HG02610 (cell line): ENCODE measurements around the gene KIRREL2.
"Not testable (repeated sequence)": the region's sequence is repeated elsewhere in the genome, so short reads cannot be mapped to it uniquely, and the experiment has no call there.

Experiments used
- ATAC-seq: cut with Tn5 transposase; IDR thresholded peaks from one replicate; pipeline ENCODE4 v1.9.1; 2021; ENCODE audit warnings: mild to moderate bottlenecking, moderate library complexity; ENCODE audit not compliant: unreplicated experiment

Gene KIRREL2

DNA sequence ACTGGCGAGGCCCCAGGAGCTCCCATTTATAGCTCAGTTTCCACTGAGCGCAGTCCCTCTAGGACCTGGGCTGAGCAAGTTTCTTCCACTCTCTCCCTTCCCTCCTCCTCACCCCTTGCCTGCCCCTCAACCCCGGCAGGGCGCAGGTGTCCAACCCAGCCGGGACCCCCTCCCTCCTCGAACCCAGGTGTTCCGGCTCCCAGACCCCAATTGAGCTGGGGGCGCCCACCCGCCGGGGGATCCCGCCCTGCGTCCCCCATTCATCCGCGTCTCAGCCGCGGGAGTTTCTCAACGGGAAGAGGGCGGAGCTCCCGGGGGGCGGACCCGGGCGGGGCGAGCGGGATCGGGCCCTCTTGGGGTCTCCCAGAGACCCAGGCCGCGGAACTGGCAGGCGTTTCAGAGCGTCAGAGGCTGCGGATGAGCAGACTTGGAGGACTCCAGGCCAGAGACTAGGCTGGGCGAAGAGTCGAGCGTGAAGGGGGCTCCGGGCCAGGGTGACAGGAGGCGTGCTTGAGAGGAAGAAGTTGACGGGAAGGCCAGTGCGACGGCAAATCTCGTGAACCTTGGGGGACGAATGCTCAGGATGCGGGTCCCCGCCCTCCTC lies at the start of gene KIRREL2:
KIRREL2 (plus strand) TSS at position 366 of the 604 bp plus-strand sequence; CDS start at position 575, 209 bp downstream.
- ATAC-seq, result no peak

- no peak for ATAC-seq
Observed at GRCh38 chr19:35807633-35808032, 49.1 kb upstream of the KIRREL2 start.

GRCh38 chr19:35811317-35812219 lies 45.1 kb upstream of the KIRREL2 start:
- no peak for ATAC-seq

DNA sequence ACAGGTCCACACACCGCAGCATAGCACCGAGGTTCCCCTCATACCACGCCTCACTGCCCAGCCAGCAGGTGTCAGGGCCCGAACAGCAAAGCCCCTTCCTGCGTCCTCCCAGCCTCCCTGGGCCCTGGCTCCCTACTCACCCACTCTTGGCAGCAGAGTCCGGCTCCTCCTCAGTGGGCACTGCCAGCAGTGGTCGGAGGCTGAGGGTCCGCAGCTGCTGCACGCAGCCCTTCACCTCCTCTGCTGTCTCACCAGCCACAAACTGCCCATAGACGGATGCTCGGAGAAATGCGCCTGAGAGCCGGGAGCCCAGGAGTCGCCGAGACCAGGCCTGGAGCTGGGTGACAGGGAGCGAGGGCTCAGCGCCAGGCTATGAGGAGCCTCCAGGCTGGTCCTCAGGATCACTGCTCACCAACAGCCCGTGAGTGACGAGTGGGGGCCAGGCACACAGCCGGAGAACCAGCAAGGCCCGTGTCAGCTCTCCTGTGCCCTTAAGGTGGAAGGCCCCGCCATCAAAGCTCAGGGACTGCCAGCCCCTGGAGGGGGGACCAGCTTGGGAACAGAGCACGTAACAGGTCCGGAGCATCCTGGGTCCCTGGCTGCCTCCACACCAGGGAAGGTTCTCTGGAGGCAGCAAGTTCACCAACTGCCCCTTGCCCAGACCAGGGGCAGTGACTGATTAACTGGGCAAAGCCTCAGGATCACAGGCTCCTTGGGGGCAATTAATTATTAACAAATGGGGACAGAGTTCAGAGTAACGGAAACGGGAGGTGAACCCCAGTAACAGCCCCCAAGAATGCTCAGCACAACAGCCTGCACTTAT lies 44.3 kb upstream of the KIRREL2 start, which contains the start of gene PRODH2:
PRODH2 (minus strand) TSS at position 626 of the 823 bp plus-strand sequence; CDS start at position 586, 40 bp downstream.
- no peak for ATAC-seq

- no peak for ATAC-seq
Observed at GRCh38 chr19:35813043-35813890, 43.4 kb upstream of the KIRREL2 start.

DNA sequence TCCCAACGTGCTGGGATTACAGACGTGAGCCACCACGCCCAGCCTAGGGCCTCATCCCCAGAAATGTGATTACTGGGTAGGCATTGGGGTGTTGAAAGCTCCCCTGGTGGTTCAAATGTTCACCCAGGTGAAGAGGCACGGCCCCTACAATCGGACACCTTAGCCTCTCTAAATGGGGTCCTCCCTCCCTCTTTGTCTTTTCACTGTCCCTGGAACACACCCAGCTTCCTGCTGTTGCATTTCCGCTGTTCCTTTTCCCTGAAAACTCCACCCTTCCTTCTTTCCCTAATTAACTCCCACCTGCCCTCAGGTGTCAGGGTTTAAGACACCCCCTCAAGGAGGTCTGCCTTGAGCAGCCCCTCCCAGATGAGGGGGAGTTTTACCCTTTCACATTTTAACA lies 40.4 kb upstream of the KIRREL2 start:
- ATAC-seq, result no peak

GRCh38 chr19:35816846-35817245 lies 39.9 kb upstream of the KIRREL2 start:
- ATAC-seq, result no peak

GRCh38 chr19:35818445-35818844 lies 38.3 kb upstream of the KIRREL2 start:
- no peak for ATAC-seq

DNA sequence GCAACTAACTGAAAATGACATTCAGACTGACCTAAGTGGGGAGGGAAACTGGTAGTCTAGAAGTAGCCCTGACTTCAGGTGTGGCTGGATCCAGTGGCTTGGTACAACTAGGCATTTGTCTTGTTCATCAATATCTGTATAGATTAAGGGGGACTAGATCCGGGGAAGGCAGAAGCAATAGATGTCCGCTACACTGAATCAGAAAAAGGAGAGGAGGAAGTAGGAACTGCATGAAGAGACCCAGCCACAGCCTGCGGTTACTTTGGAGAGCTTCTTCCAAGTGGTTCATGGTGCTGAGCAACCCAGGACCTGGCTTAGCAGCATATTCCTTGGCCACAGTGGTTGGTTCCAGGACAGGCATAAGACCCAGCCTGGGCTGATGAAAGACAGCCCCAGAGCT lies 34.1 kb upstream of the KIRREL2 start:
- ATAC-seq, result no peak

DNA sequence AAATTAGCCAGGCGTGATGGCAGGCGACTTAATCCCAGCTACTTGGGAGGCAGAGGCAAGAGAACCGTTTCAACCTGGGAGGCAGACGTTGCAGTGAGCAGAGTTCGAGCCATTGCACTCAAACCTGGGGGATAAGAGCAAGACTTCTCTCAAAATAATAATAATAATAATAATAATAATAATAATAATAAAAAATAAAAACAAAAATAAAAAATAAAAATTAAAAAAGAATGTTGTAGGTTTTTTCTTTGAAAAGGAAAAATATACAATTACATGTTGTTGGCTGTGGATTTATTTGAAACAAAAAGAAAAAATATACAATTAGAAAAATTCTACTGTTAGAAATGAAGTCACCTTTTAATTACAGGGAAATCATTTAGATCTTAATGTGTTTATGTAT lies 32.6 kb upstream of the KIRREL2 start:
- no peak for ATAC-seq

DNA sequence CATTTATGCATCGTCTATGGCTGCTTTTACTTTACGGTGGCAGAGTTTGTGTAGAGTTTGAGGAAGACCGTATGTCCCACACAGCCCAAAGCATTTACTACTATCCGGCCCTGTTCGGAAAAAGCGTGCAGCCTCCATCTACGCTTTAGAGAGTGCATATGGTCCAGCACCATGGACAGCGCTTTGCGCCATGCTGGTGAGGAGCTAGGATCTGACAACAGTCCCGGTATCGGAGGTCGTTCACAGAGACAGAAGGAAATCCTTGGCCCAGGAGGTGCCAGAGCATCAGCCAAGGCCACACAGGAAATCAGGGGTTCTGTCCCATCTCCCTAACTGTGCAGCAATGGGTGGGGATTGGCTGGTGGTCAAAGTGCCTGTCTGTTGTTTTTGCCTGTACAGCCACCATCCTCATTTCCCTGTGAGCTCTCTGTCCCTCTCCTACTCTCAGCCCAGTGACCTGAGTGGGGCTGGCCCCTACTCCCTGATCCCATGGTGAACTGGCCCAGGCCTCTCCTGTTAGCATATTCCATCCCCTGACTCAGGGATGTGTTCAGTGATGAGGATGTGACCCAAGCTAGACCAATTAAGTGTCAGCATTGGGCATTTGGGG lies 27.9 kb upstream of the KIRREL2 start:
- no peak for ATAC-seq

DNA sequence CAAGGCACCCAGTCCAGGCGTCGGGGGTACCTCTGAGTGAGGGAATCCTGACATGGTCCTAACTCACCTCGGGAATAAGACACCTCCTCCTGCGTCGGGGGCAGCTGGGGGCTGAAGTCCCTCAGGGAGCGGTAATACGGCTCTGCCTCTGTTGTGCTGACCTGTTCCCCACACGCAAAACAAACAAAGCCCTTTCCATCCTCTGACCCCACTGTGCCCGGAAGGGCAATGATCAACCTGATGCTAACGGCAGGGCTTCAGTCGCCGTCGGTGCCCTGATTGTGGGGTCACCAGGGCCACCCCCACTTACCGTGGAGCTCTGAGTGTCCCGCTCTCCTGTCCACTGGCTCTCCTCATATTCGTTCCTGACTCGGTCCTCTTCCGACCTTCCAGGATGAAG lies 25.7 kb upstream of the KIRREL2 start:
- no peak for ATAC-seq

- no peak for ATAC-seq
Observed at GRCh38 chr19:35832054-35832453, 24.7 kb upstream of the KIRREL2 start.

- ATAC-seq, result no peak
Observed at GRCh38 chr19:35833972-35834371, 22.7 kb upstream of the KIRREL2 start.

DNA sequence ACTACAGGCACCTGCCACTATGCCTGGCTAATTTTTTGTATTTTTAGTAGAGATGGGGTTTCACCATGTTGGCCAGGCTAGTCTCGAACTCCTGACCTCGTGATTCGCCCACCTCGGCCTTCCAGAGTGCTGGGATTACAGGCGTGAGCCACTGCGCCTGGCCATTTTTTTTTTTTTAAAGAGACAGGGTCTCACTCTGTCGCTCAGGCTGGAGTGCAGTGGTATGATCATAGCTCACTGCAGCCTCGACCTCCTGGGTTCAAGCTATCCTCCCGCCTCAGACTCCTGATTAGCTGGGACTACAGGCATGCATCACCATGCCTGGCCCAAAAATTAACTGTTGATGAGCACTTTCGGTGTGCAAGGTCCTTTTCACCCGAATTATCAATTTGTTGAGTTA lies 20.6 kb upstream of the KIRREL2 start:
- not testable (repeated sequence) for ATAC-seq

DNA sequence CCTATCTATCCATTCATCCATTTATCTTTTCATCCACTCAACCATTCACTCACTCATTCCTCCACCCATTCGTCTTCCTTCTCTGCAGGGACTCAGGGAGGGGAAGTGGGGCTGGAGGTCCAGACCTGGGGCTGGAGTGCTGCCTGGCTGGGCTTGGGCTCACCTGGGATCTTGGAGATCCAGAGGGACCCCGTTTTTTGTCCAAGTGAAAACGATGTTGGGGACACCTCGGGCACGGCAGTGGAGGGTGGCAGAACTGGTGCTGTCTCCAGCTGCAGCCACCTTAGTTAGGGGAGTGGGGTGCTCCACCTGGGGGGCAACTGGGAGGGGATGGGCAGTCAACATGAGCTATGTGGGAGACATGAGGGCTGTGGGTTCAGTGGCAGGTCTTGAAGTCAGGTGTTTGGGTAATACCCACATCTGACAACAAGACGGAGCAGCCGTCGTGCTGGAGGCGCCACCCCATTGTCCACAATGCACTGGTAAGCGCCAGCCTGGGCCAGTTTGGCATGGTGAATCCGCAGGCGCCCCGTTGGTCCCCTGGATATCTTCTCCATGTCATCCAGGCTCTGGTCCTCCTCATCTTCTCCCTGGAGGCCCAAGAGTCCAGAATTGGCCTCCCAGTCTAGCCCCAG lies 14.6 kb upstream of the KIRREL2 start:
- ATAC-seq, result no peak

DNA sequence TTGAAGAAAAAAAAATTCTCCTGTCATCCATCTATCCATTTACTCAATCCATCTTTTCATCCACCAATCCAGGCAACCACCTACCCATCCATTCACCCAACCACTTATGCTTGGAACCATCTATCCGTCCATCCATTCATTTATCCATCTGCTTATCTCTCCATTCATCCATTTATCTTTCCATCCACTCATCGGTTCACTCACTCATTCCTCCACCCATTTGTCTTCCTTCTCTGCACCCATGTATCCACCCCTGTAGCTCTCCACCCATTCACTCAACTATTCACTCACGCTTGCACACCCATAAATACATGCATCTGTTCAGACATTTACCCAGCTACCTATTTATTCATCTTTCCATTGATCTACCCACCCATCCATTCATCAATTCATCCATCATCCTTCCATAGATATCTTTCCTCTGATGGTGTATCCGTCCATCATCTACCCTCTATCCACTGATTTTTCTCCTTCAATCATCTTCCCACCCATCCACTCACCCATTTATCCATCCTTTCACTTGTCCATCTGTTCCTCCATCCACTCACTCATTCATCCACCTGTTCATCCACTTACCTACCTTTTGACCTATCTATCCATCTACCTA lies 13.9 kb upstream of the KIRREL2 start:
- ATAC-seq, result no peak

DNA sequence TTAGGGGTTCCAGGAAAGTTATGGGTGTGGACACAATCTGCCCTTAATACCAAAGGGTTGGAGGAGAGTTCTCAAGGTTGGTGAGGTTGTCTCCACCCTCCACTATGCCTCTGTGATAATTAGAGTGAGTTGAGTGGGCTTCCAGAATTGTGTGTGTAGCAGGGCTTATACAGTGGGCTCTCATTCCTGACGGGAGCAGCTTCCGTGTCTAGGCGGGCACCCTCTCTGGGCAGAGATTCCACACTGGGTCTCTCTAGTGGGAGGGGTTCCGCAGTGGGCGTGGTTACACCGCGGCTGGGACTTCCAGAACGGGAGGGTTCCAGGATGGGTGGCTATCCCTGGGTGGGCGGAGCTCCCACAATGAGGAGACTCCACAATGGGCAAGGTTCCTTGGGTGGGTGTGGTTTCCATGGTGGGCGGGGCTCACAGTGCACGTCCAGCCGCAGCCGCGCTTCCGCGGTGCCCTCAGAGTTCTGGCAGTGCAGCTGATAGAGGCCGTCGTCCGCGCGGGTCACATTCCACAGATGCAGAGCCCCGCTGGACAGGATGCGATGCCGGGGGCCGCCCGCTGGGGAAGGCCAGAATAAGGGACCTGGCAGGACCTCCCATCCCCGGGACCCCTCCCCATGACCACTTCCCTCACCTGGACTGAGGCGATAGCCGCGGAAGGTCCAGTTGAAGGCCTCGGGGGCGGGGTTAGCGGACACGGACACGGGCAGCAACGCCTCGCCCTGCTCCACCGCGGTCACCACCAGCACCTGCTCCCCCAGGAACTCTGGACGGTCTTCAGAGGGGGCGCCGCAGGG lies 12.8 kb upstream of the KIRREL2 start:
- no peak for ATAC-seq
